ENCODE results near the gene DAPK3.

The DAPK3 gene

GRCh38 chr19:3914199-3914598 lies 56.7 kb downstream of the DAPK3 start:
- H3K79me1 ChIP-seq (ENCODE audit: low read depth, low read length) = no peaks in the 10 kb centered on the region
- no peak overlapping the region for H4K91ac ChIP-seq (ENCODE audit: low read depth, low read length, poor library complexity)
- no peak overlapping the region for H3K18ac ChIP-seq (ENCODE audit: low read length)
- no peak overlapping the region for H2BK12ac ChIP-seq (ENCODE audit: low read length)
- no peak overlapping the region for H3K9ac ChIP-seq (ENCODE audit: low read depth, low read length, poor library complexity)
- H3K4me2 ChIP-seq (ENCODE audit: insufficient read depth, low read length, poor library complexity, severe bottlenecking) = no peak overlapping the region
- no peaks in the 10 kb centered on the region for H3K4me1 ChIP-seq (ENCODE audit: control insufficient read depth in 2 of 2, insufficient read depth in 1 of 2, low read depth in 1 of 2, low read length in 2 of 2)
- H2BK15ac ChIP-seq (ENCODE audit: low read length) = no peak overlapping the region
- H3K14ac ChIP-seq (ENCODE audit: low read length) = no peak overlapping the region
- no peak overlapping the region for H2AFZ ChIP-seq (ENCODE audit: low read length)
- no CpG with 5 or more reads among the region's 9 CpGs for WGBS, 2 donors (ENCODE audit: extremely low coverage in 2 of 2, insufficient read length in 2 of 2, insufficient replicate concordance in 1 of 2)
- DNase-seq (ENCODE audit: low spot score) = no peak
- no peak overlapping the region for H4K8ac ChIP-seq (ENCODE audit: low read depth, low read length)
- H3K23ac ChIP-seq (ENCODE audit: low read depth, low read length, poor library complexity) = no peak overlapping the region
- H3K4ac ChIP-seq (ENCODE audit: low read length) = no peak overlapping the region
- H2BK5ac ChIP-seq (ENCODE audit: low read length) = no peak overlapping the region
- no peak overlapping the region for H2AK5ac ChIP-seq (ENCODE audit: low read depth, low read length)
- no peak overlapping the region for H3K4me3 ChIP-seq (ENCODE audit: low read length in 2 of 2)
- no peaks in the 10 kb centered on the region for H3K27me3 ChIP-seq (ENCODE audit: control insufficient read depth in 3 of 3, insufficient read depth in 3 of 3, low read depth in 1 of 3, low read length in 3 of 3)
- peaks cover 22 to 25% of the 10 kb centered on the region in 2 donors for H3K36me3 ChIP-seq (replicated peaks in 1 of 2; ENCODE audit: control insufficient read depth in 2 of 2, insufficient read depth in 2 of 2, low read length in 2 of 2)
- H3K27ac ChIP-seq (replicated peaks; ENCODE audit: low read length) = no peak overlapping the region
- H3K9me3 ChIP-seq (replicated peaks in 1 of 2; ENCODE audit: control insufficient read depth in 2 of 2, insufficient read depth in 1 of 2, low read depth in 1 of 2, low read length in 2 of 2) = peaks cover 17 to 18% of the 10 kb centered on the region in 2 donors
- no peak overlapping the region for H2BK120ac ChIP-seq (ENCODE audit: low read depth, low read length)

- Histone ChIP-seq H3K4me3 (ENCODE audit: low read length in 2 of 2) (no peak overlapping the region), H2BK12ac (ENCODE audit: low read length) (no peak overlapping the region), H3K4me2 (ENCODE audit: insufficient read depth, low read length, poor library complexity, severe bottlenecking) (no peak overlapping the region), H3K18ac (ENCODE audit: low read length) (no peak overlapping the region), H3K23ac (ENCODE audit: low read depth, low read length, poor library complexity) (no peak overlapping the region), H3K79me1 (ENCODE audit: low read depth, low read length) (no peaks in the 10 kb centered on the region), H2BK15ac (ENCODE audit: low read length) (no peak overlapping the region), H3K9ac (ENCODE audit: low read depth, low read length, poor library complexity) (no peak overlapping the region), H3K27ac (replicated peaks; ENCODE audit: low read length) (no peak overlapping the region), H4K91ac (ENCODE audit: low read depth, low read length, poor library complexity) (no peak overlapping the region), H3K9me3 (replicated peaks in 1 of 2; ENCODE audit: control insufficient read depth in 2 of 2, insufficient read depth in 1 of 2, low read depth in 1 of 2, low read length in 2 of 2) (peaks cover 14 to 15% of the 10 kb centered on the region in 2 donors), H2BK120ac (ENCODE audit: low read depth, low read length) (no peak overlapping the region), H2BK5ac (ENCODE audit: low read length) (no peak overlapping the region), H2AK5ac (ENCODE audit: low read depth, low read length) (no peak overlapping the region), H3K14ac (ENCODE audit: low read length) (no peak overlapping the region), H3K27me3 (ENCODE audit: control insufficient read depth in 3 of 3, insufficient read depth in 3 of 3, low read depth in 1 of 3, low read length in 3 of 3) (no peaks in the 10 kb centered on the region), H2AFZ (ENCODE audit: low read length) (no peak overlapping the region), H3K4ac (ENCODE audit: low read length) (no peak overlapping the region), H3K36me3 (replicated peaks in 1 of 2; ENCODE audit: control insufficient read depth in 2 of 2, insufficient read depth in 2 of 2, low read length in 2 of 2) (peaks cover 30% of the 10 kb centered on the region in 2 donors), H4K8ac (ENCODE audit: low read depth, low read length) (no peak overlapping the region), H3K4me1 (ENCODE audit: control insufficient read depth in 2 of 2, insufficient read depth in 1 of 2, low read depth in 1 of 2, low read length in 2 of 2) (no peaks in the 10 kb centered on the region)
- no peak for DNase-seq (ENCODE audit: low spot score)
- WGBS, 2 donors (ENCODE audit: extremely low coverage in 2 of 2, insufficient read length in 2 of 2, insufficient replicate concordance in 1 of 2) = no CpG with 5 or more reads among the region's 1 CpG
Observed at GRCh38 chr19:3910105-3910504, 60.8 kb downstream of the DAPK3 start.

Small RNAs within 50 kb of the gene (small RNA-seq; reads per million reads assigned to genes)
- gene RN7SL202P (ENCODE audit: insufficient read depth) (7.9 reads per million, percentile 45 among the genes with 10 or more reads in this experiment), gene SNORD37 (ENCODE audit: insufficient read depth) (2,730 reads per million, percentile 99 among the genes with 10 or more reads in this experiment)
